Activated T-helper 1 cell treated with Interleukin-2 at 50 U/mL for 16 hours (primary cell): ENCODE data around the gene MAPK8IP3.

Source experiments
- DNase-seq: peaks from one replicate; pipeline ENCODE4 v3.0.0-alpha.2; 2020; ENCODE audit warnings: low read depth

The MAPK8IP3 gene

GRCh38 chr16:1677942-1678499 lies 28.0 kb upstream of the MAPK8IP3 start, which contains the start of gene JPT2:
TSS of gene JPT2 (plus strand) at chr16:1678279. CDS start at chr16:1678313, 34 bp downstream.
- peak; percentile 94 for DNase-seq

GRCh38 chr16:1678500-1679098 lies 27.4 kb upstream of the MAPK8IP3 start:
- DNase-seq = peak; percentile 33

- DNase-seq = no peak
Observed at GRCh38 chr16:1680361-1680760, 25.6 kb upstream of the MAPK8IP3 start.

- DNase-seq = no peak
Observed at GRCh38 chr16:1681032-1681431, 25.0 kb upstream of the MAPK8IP3 start.

DNA sequence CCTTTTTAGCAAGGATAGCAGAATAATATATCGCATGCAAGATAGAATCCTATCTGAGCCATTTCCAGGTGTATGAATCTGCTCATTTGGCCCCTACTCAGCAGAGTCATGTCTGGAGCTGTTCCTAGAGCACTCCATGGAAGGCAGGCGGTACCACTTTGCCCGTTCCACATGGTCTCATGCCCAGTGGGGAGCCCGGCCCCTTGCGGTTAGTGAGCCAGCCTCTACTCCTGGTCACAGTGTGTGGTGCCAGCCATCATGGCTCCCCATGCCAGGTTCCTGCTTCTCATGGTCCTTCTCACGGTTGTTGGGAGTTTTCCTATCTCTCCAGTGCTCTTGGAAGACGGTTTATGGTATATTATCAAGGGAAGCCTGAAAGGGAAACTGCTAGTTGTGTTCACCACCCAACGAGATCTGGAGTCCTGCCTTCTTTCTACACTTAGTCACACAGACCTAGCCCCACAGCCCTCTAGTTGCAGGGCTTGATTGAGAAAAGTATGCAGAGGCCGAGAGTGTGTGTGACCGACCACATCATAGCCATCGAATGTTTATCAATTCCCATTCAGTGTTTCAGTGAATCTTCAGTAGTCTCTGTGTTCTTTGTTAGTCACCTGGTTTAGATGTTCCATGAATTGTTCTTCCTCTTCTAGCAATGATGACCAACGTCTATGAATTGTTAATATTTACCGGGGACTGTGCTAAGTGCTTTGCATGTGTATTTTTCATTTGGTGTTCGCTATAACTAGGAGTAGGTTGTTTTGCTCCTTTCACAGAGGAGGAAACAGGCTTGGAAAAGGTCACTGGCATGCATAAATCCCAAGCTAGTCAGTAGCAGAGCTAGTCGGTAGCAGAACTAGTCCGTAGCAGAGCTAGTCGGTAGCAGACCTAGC lies 18.3 kb upstream of the MAPK8IP3 start:
- DNase-seq = no peak

DNA sequence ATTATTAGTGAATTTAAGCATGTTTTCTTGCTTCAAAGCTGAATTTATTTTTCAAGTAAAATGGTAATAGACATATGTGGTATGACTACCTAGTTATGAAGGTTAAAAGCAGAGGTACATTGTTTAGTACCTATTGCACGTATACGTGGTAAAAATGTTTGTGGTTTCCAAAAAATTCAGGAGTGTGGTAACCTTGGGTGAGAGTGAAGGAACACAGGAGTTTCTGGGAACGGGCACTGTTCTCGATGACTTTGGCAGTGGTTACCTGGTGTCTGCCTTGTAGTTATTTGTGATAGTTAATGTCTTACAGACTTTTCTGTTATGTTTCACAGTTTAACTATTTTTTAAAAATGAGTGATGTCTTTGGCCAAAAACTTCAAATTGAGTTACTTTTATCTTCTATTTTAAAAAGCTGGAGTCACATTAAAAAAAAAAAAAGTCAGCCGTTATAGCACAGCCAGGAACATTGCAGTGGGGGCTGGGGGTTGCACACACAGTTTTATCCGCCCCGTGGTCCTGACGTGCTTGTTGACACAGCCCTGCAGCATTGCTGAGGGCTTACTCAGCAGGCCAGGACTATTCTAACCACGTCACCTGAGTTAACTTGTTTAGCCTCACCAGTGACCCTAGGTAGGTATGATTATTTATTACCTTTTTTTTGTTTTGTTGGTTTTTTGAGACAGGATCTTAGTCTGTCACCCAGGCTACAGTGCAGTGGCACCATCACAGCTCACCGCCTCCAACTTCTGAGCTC lies 17.0 kb upstream of the MAPK8IP3 start:
- DNase-seq = no peak

- no peak for DNase-seq
Observed at GRCh38 chr16:1689853-1690252, 16.1 kb upstream of the MAPK8IP3 start.

- no peak for DNase-seq
Observed at GRCh38 chr16:1690810-1691209, 15.2 kb upstream of the MAPK8IP3 start.

GRCh38 chr16:1691276-1691675 lies 14.7 kb upstream of the MAPK8IP3 start:
- DNase-seq = no peak

- DNase-seq = no peak
Observed at GRCh38 chr16:1691956-1692355, 14.0 kb upstream of the MAPK8IP3 start.

DNA sequence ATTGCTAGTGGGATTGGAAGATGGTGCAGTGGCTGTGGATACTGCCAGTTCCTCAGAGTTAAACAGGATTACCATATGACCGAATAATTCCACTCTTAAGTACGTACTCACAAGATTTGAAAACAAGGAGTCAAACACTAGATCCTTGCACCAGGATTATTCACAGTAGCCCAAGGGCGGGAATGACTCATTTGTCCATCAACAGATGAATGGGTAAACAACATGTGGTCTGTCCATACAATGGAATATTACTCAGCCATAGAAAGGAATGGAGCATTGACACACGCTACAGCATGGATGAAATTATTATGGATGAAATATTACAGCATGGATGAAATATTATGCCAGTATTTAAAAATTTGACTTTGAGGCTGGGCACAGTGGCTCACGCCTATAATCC lies 9.1 kb upstream of the MAPK8IP3 start:
- no peak for DNase-seq

- DNase-seq = no peak
Observed at GRCh38 chr16:1698680-1699079, 7.3 kb upstream of the MAPK8IP3 start.

DNA sequence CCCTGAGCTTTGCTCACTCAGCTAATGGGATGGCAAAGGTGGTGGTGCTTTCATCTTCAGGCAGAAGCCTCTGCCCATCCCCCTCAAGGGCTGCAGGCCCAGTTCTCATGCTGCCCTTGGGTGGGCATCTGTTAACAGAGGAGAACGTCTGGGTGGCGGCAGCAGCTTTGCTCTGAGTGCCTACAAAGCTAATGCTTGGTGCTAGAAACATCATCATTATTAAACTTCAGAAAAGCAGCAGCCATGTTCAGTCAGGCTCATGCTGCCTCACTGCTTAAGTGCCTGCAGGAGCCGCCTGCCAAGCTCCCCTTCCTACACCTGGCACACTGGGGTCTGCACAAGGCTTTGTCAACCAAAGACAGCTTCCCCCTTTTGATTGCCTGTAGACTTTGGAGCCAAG lies 5.7 kb upstream of the MAPK8IP3 start:
- DNase-seq = no peak

GRCh38 chr16:1701216-1701878 lies 4.6 kb upstream of the MAPK8IP3 start:
- DNase-seq = no peak

- peak; percentile 7 for DNase-seq
Observed at GRCh38 chr16:1705324-1705687, 689 bp upstream of the MAPK8IP3 start.

DNA sequence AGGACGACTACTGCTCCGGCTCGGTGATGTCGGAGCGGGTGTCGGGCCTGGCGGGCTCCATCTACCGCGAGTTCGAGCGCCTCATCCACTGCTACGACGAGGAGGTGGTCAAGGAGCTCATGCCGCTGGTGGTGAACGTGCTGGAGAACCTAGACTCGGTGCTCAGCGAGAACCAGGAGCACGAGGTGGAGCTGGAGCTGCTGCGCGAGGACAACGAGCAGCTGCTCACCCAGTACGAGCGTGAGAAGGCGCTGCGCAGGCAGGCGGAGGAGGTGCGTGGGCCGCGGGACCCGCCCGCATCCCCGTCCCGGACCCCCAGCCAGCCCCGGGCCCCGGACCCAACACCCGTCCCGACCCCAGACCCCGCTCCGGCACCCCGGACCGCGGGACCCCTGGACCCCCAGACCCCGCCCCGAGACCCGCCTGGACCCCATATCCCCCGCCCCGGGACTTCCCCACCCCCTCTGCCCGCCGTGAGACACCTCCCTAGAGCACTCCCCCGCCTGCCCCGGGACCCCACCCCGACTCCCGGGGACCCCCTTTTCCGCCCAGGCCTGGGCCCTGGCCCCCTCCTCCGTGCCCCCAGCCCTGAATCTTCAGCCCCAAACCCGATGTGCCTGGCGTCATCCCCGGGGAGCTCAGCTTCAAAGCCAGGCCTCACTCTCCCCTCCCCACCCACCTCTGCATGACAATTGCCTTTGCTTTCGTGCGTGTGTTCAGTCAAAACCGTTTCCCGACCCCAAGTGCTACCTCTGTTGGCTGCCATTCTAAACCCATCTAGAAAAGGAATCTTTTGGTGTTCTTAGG lies 594 bp downstream of the MAPK8IP3 start:
- DNase-seq = no peak

DNA sequence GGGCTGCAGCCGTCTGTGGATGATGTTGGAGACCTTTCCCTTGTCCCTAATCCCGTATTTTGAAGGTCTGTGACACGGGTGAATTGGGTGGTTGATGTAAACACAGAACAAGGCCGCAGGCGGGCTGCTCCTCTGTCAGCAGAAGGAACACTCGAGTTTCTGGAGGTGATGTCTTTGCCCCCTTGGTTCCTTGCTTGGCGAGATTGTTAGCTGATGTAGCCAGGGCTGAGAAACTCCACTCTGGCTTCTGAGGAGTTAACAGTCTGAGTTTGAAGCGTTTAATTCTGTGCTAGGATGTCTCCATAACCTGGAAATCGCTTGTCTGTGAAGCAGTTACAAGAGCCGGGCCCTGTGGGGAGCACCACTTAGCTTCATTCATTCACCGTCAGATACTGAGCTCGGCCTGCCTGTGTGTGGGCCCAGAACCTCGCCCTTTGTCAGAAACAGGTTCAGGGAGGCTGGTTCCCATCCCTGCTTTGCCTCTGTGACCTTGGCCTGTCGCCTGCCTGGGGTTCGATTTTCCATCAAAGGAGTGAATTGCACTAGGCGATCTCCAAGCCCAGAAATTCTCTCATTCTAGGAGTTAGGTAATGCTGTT lies 1.3 kb downstream of the MAPK8IP3 start:
- no peak for DNase-seq

DNA sequence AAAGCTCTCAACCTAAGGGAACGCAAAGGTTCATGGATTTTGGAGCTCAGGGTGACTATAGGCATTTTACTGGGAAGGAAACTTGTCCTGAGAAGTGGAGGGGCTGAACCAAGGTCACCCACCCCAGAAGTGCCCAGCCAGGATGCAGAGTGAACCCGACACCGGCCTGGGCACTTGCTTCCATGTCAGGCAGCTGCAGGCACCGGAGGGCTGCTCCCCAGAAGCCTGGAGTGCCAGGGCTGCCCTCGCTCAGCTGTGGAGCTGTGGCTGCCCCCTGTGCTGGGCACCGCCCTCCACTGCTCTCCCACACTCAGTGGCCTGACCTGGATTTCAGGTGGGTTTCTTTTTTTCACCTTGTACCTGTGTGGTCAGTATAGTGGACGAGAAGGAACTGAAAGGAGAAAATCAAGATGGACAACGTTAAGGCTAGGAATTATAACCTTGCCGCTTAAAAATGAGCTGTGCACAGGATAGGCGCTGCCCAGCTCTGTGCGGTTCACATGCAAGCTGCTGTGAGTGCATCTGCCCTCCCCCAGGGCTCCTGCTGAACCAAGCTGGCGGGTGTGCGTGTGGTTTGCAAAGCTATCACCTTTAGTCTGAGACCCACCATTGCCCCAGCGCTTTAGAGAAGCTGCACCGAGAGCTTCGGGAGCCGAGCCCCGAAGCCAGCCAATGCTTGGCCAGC lies 2.2 kb downstream of the MAPK8IP3 start:
- DNase-seq = no peak

- no peak for DNase-seq
Observed at GRCh38 chr16:1708768-1709180, 2.8 kb downstream of the MAPK8IP3 start.

GRCh38 chr16:1709356-1709755 lies 3.4 kb downstream of the MAPK8IP3 start:
- DNase-seq = no peak
